ENCODE results near the gene GRIA1.
A peak's percentile ranks its signal among the peaks of the same experiment; 100 is the strongest.

Gene GRIA1

GRCh38 chr5:153780876-153781705, 290.6 kb downstream of the GRIA1 start:
- no peak overlapping the region for H3K4me2 ChIP-seq (ENCODE audit: low read length)
- DNase-seq, result peak; percentile 89
- H3K79me2 ChIP-seq (ENCODE audit: control insufficient read depth, insufficient read depth, low read length), result no peaks in the 10 kb centered on the region
- H2BK120ac ChIP-seq (ENCODE audit: low read depth, low read length), result peak overlapping the region; percentile 17
- H3K18ac ChIP-seq (ENCODE audit: low read length), result peak overlapping the region; percentile 71
- peak overlapping the region; percentile 27 for H3K9ac ChIP-seq (ENCODE audit: low read length)
- peak overlapping the region; percentile 94 for H2BK5ac ChIP-seq (ENCODE audit: low read length)
- H3K27ac ChIP-seq (ENCODE audit: low read depth, low read length), result peak overlapping the region; percentile 65
- peak overlapping the region; percentile 88 for H4K5ac ChIP-seq (ENCODE audit: low read length)
- H3K79me1 ChIP-seq (ENCODE audit: low read length), result no peaks in the 10 kb centered on the region
- H4K8ac ChIP-seq (ENCODE audit: low read depth, low read length), result no peak overlapping the region
- no peak overlapping the region for H2BK15ac ChIP-seq (replicated peaks; ENCODE audit: low read depth)
- no peak overlapping the region for H3K4ac ChIP-seq (ENCODE audit: low read depth, low read length)
- peak overlapping the region; percentile 84 for H3K56ac ChIP-seq (ENCODE audit: low read length)
- H3K23ac ChIP-seq (ENCODE audit: low read length), result no peak overlapping the region
- no CpG with 5 or more reads among the region's 4 CpGs for WGBS (ENCODE audit: extremely low coverage, insufficient coverage, low lambda C conversion rate)
- H3K27me3 ChIP-seq (ENCODE audit: insufficient read depth, low read length, poor library complexity), result no peaks in the 10 kb centered on the region
- no peaks in the 10 kb centered on the region for H3K36me3 ChIP-seq (ENCODE audit: control insufficient read depth, insufficient read depth, low read length)
- H2AK5ac ChIP-seq (ENCODE audit: low read length), result peak overlapping the region; percentile 24
- no peak overlapping the region for H3K4me3 ChIP-seq (ENCODE audit: low read length)
- H3K4me1 ChIP-seq (ENCODE audit: control insufficient read depth, low read depth, low read length), result peaks cover 25% of the 10 kb centered on the region

GRCh38 chr5:153782589-153783361, 292.3 kb downstream of the GRIA1 start:
- H2BK15ac ChIP-seq (replicated peaks; ENCODE audit: low read depth), result no peak overlapping the region
- H4K5ac ChIP-seq (ENCODE audit: low read length), result no peak overlapping the region
- no peaks in the 10 kb centered on the region for H3K36me3 ChIP-seq (ENCODE audit: control insufficient read depth, insufficient read depth, low read length)
- H3K27ac ChIP-seq (ENCODE audit: low read depth, low read length), result peak overlapping the region; percentile 84
- peaks cover 25% of the 10 kb centered on the region for H3K4me1 ChIP-seq (ENCODE audit: control insufficient read depth, low read depth, low read length)
- no peak overlapping the region for H2AK5ac ChIP-seq (ENCODE audit: low read length)
- peak overlapping the region; percentile 64 for H2BK5ac ChIP-seq (ENCODE audit: low read length)
- H3K27me3 ChIP-seq (ENCODE audit: insufficient read depth, low read length, poor library complexity), result no peaks in the 10 kb centered on the region
- peak overlapping the region; percentile 88 for H3K18ac ChIP-seq (ENCODE audit: low read length)
- no peak overlapping the region for H3K9ac ChIP-seq (ENCODE audit: low read length)
- no peak overlapping the region for H3K4me3 ChIP-seq (ENCODE audit: low read length)
- no peak overlapping the region for H3K23ac ChIP-seq (ENCODE audit: low read length)
- H3K79me1 ChIP-seq (ENCODE audit: low read length), result no peaks in the 10 kb centered on the region
- H3K4me2 ChIP-seq (ENCODE audit: low read length), result no peak overlapping the region
- no peak overlapping the region for H3K4ac ChIP-seq (ENCODE audit: low read depth, low read length)
- H3K56ac ChIP-seq (ENCODE audit: low read length), result peak overlapping the region; percentile 40
- peak; percentile 99 for DNase-seq
- peak overlapping the region; percentile 16 for H4K8ac ChIP-seq (ENCODE audit: low read depth, low read length)
- no peak overlapping the region for H2BK120ac ChIP-seq (ENCODE audit: low read depth, low read length)
- no peaks in the 10 kb centered on the region for H3K79me2 ChIP-seq (ENCODE audit: control insufficient read depth, insufficient read depth, low read length)
- no CpG with 5 or more reads among the region's 6 CpGs for WGBS (ENCODE audit: extremely low coverage, insufficient coverage, low lambda C conversion rate)

GRCh38 chr5:153783362-153783658, 292.8 kb downstream of the GRIA1 start:
- Histone ChIP-seq H3K23ac (ENCODE audit: low read length) (no peak overlapping the region), H3K79me2 (ENCODE audit: control insufficient read depth, insufficient read depth, low read length) (no peaks in the 10 kb centered on the region), H4K5ac (ENCODE audit: low read length) (no peak overlapping the region), H3K4ac (ENCODE audit: low read depth, low read length) (peak overlapping the region; percentile 60), H3K36me3 (ENCODE audit: control insufficient read depth, insufficient read depth, low read length) (no peaks in the 10 kb centered on the region), H2AK5ac (ENCODE audit: low read length) (no peak overlapping the region), H3K79me1 (ENCODE audit: low read length) (no peaks in the 10 kb centered on the region), H2BK5ac (ENCODE audit: low read length) (no peak overlapping the region), H3K4me2 (ENCODE audit: low read length) (no peak overlapping the region), H4K8ac (ENCODE audit: low read depth, low read length) (no peak overlapping the region), H3K4me3 (ENCODE audit: low read length) (no peak overlapping the region), H3K4me1 (ENCODE audit: control insufficient read depth, low read depth, low read length) (peaks cover 25% of the 10 kb centered on the region), H3K18ac (ENCODE audit: low read length) (no peak overlapping the region), H3K56ac (ENCODE audit: low read length) (peak overlapping the region; percentile 40), H3K27me3 (ENCODE audit: insufficient read depth, low read length, poor library complexity) (no peaks in the 10 kb centered on the region), H3K9ac (ENCODE audit: low read length) (no peak overlapping the region), H3K27ac (ENCODE audit: low read depth, low read length) (peak overlapping the region; percentile 84), H2BK15ac (replicated peaks; ENCODE audit: low read depth) (no peak overlapping the region), H2BK120ac (ENCODE audit: low read depth, low read length) (no peak overlapping the region)
- peak; percentile 97 for DNase-seq

GRCh38 chr5:153784277-153784676, 293.8 kb downstream of the GRIA1 start:
- Histone ChIP-seq H3K4me1 (ENCODE audit: control insufficient read depth, low read depth, low read length) (peaks cover 25% of the 10 kb centered on the region), H3K27me3 (ENCODE audit: insufficient read depth, low read length, poor library complexity) (no peaks in the 10 kb centered on the region), H3K23ac (ENCODE audit: low read length) (no peak overlapping the region), H3K56ac (ENCODE audit: low read length) (peak overlapping the region; percentile 79), H3K4me3 (ENCODE audit: low read length) (no peak overlapping the region), H2BK15ac (replicated peaks; ENCODE audit: low read depth) (no peak overlapping the region), H4K5ac (ENCODE audit: low read length) (no peak overlapping the region), H2AK5ac (ENCODE audit: low read length) (peak overlapping the region; percentile 20), H3K4me2 (ENCODE audit: low read length) (no peak overlapping the region), H4K8ac (ENCODE audit: low read depth, low read length) (no peak overlapping the region), H3K9ac (ENCODE audit: low read length) (no peak overlapping the region), H3K36me3 (ENCODE audit: control insufficient read depth, insufficient read depth, low read length) (no peaks in the 10 kb centered on the region), H2BK120ac (ENCODE audit: low read depth, low read length) (no peak overlapping the region), H3K4ac (ENCODE audit: low read depth, low read length) (peak overlapping the region; percentile 92), H3K27ac (ENCODE audit: low read depth, low read length) (no peak overlapping the region), H2BK5ac (ENCODE audit: low read length) (peak overlapping the region; percentile 75), H3K79me1 (ENCODE audit: low read length) (no peaks in the 10 kb centered on the region), H3K79me2 (ENCODE audit: control insufficient read depth, insufficient read depth, low read length) (no peaks in the 10 kb centered on the region), H3K18ac (ENCODE audit: low read length) (peak overlapping the region; percentile 68)
- no peak for DNase-seq
- no CpG with 5 or more reads among the region's 3 CpGs for WGBS (ENCODE audit: extremely low coverage, insufficient coverage, low lambda C conversion rate)

- Histone ChIP-seq H3K79me1 (ENCODE audit: low read length) (no peaks in the 10 kb centered on the region), H3K18ac (ENCODE audit: low read length) (no peak overlapping the region), H4K5ac (ENCODE audit: low read length) (no peak overlapping the region), H3K56ac (ENCODE audit: low read length) (no peak overlapping the region), H3K4ac (ENCODE audit: low read depth, low read length) (no peak overlapping the region), H3K9ac (ENCODE audit: low read length) (no peak overlapping the region), H2BK5ac (ENCODE audit: low read length) (no peak overlapping the region), H2AK5ac (ENCODE audit: low read length) (no peak overlapping the region), H3K79me2 (ENCODE audit: control insufficient read depth, insufficient read depth, low read length) (no peaks in the 10 kb centered on the region), H3K27ac (ENCODE audit: low read depth, low read length) (no peak overlapping the region), H4K8ac (ENCODE audit: low read depth, low read length) (no peak overlapping the region), H3K27me3 (ENCODE audit: insufficient read depth, low read length, poor library complexity) (no peaks in the 10 kb centered on the region), H3K4me3 (ENCODE audit: low read length) (no peak overlapping the region), H3K4me2 (ENCODE audit: low read length) (no peak overlapping the region), H2BK15ac (replicated peaks; ENCODE audit: low read depth) (no peak overlapping the region), H2BK120ac (ENCODE audit: low read depth, low read length) (no peak overlapping the region), H3K36me3 (ENCODE audit: control insufficient read depth, insufficient read depth, low read length) (no peaks in the 10 kb centered on the region), H3K23ac (ENCODE audit: low read length) (no peak overlapping the region), H3K4me1 (ENCODE audit: control insufficient read depth, low read depth, low read length) (no peaks in the 10 kb centered on the region)
- no CpG with 5 or more reads among the region's 2 CpGs for WGBS (ENCODE audit: extremely low coverage, insufficient coverage, low lambda C conversion rate)
- DNase-seq, result no peak
These were observed 300.9 kb downstream of the GRIA1 start for GRCh38 chr5:153791339-153791738.

Measured in mesendoderm (in vitro differentiated cells).